HepG2 (cell line): ENCODE data around the gene WNK4. TPM values are rescaled to one million over a fixed set of nuclear protein-coding genes. Genes with fewer than 3 reads are reported as not detected.

Experiments used
- ETV5 ChIP-seq: IDR thresholded peaks from 2 replicates; pipeline ENCODE4 v1.6.1; 2018; ENCODE audit warnings: missing biosample characterization, missing genetic modification reagents, inconsistent platforms, borderline replicate concordance
- IRX3 ChIP-seq: sonication (generic); formaldehyde crosslinking; IDR thresholded peaks from 2 replicates; pipeline ENCODE4 v1.8.1; 2023; ENCODE audit warnings: mild to moderate bottlenecking, low read depth, missing genetic modification reagents, borderline replicate concordance
- NBN ChIP-seq: fragments of 450-650 bp; conservative IDR thresholded peaks from 2 replicates; pipeline ENCODE4 v1.6.1; 2017
- NR2F1 ChIP-seq, 2 experiments: fragments of 450-650 bp in 1 of 2; formaldehyde crosslinking in 1 of 2; IDR thresholded peaks; 2 replicates each; pipeline versions ENCODE4 v1.5.0 to v1.6.1; 2016 to 2020; ENCODE audit warnings: mild to moderate bottlenecking in 1 of 2, missing compliant biosample characterization in 1 of 2, missing genetic modification reagents in 1 of 2, moderate library complexity in 1 of 2
- NR3C1 ChIP-seq: sonication (generic); formaldehyde crosslinking; IDR thresholded peaks from 2 replicates; pipeline ENCODE4 v1.4.0; 2020; ENCODE audit warnings: missing genetic modification reagents
- RARG ChIP-seq: sonication (generic); formaldehyde crosslinking; IDR thresholded peaks from 2 replicates; pipeline ENCODE4 v1.4.0; 2020; ENCODE audit warnings: low read depth, mild to moderate bottlenecking, missing genetic modification reagents
- RORA ChIP-seq: sonication (generic); formaldehyde crosslinking; IDR thresholded peaks from 2 replicates; pipeline ENCODE4 v1.5.0; 2020; ENCODE audit warnings: mild to moderate bottlenecking, missing genetic modification reagents, moderate library complexity
- SIN3B ChIP-seq: fragments of 150-350 bp; IDR thresholded peaks from 2 replicates; pipeline ENCODE4 v1.6.1; 2014; ENCODE audit warnings: low read length
- SMAD9 ChIP-seq: sonication (generic); formaldehyde crosslinking; IDR thresholded peaks from 2 replicates; pipeline ENCODE4 v1.5.1; 2020; ENCODE audit warnings: mild to moderate bottlenecking, missing genetic modification reagents
- SRSF1 ChIP-seq: fragments of 200-400 bp; formaldehyde crosslinking; optimal IDR thresholded peaks from 2 replicates; pipeline ENCODE3; 2017; ENCODE audit warnings: mild to moderate bottlenecking, low read depth, low read length, moderate library complexity
- SRY ChIP-seq: sonication (generic); formaldehyde crosslinking; IDR thresholded peaks from 2 replicates; pipeline ENCODE4 v1.8.0; 2022; ENCODE audit warnings: mild to moderate bottlenecking, missing genetic modification reagents
- ZBTB7A ChIP-seq: sonication (generic); formaldehyde crosslinking; IDR thresholded peaks from 2 replicates; pipeline ENCODE4 v1.8.0; 2022; ENCODE audit warnings: mild to moderate bottlenecking, missing genetic modification reagents
- ZFP36 ChIP-seq: fragments of 150-350 bp; IDR thresholded peaks from 2 replicates; pipeline ENCODE4 v1.6.1; 2018; ENCODE audit warnings: borderline replicate concordance, low read length, low read depth; ENCODE audit not compliant: partially characterized antibody
- ZFP37 ChIP-seq: sonication (generic); formaldehyde crosslinking; IDR thresholded peaks from 2 replicates; pipeline ENCODE4 v1.4.0; 2020; ENCODE audit warnings: missing genetic modification reagents, borderline replicate concordance
- ZNF232 ChIP-seq: sonication (generic); formaldehyde crosslinking; IDR thresholded peaks from 2 replicates; pipeline ENCODE4 v1.4.0; 2020; ENCODE audit warnings: missing genetic modification reagents, borderline replicate concordance
- ZNF564 ChIP-seq: sonication (generic); formaldehyde crosslinking; IDR thresholded peaks from 2 replicates; pipeline ENCODE4 v1.8.1; 2023; ENCODE audit warnings: mild to moderate bottlenecking, missing genetic modification reagents
- ZNF670 ChIP-seq: sonication (generic); formaldehyde crosslinking; IDR thresholded peaks from 2 replicates; pipeline ENCODE4 v1.8.0; 2022; ENCODE audit warnings: mild to moderate bottlenecking, missing genetic modification reagents, borderline replicate concordance
- ZNF720 ChIP-seq: sonication (generic); formaldehyde crosslinking; IDR thresholded peaks from 2 replicates; pipeline ENCODE4 v1.4.0; 2020; ENCODE audit warnings: missing genetic modification reagents
- ZNF780A ChIP-seq: sonication (generic); formaldehyde crosslinking; IDR thresholded peaks from 2 replicates; pipeline ENCODE4 v1.8.0; 2022; ENCODE audit warnings: mild to moderate bottlenecking, missing genetic modification reagents, moderate library complexity
- ZSCAN29 ChIP-seq: sonication (generic); formaldehyde crosslinking; conservative IDR thresholded peaks from 2 replicates; pipeline ENCODE4 v1.4.0; 2020; ENCODE audit warnings: mild to moderate bottlenecking, missing genetic modification reagents
- polyA plus RNA-seq, 8 experiments: library from polyadenylated mRNA; depleted of rRNA in 3 of 8; stranded (reverse) in 7 of 8; unstranded in 1 of 8; fragments of >200 nt; fragmentation: Illumina TruSeq in 4 of 8; extraction: Trizol in 4 of 8; gene quantifications; 2 replicates each; pipeline versions ENCODE4 v1.2.1 to v1.2.3, GENCODE V29; 2011 to 2016; ENCODE audit warnings: low read depth in 4 of 8, missing spikeins in 1 of 8, mixed read lengths in 1 of 8; ENCODE audit not compliant: insufficient read depth in 1 of 8
- total RNA-seq, 5 experiments: library from RNA; depleted of rRNA; stranded (reverse); fragments of >200 nt; fragmentation: Illumina TruSeq; extraction: Trizol; gene quantifications; 2 replicates each; pipeline ENCODE4 v1.2.3, GENCODE V29; 2016; ENCODE audit warnings: low read depth in 1 of 5
- TF ChIP-seq, protein P1 (sequence below), 2 experiments: sonication (generic) in 1 of 2; formaldehyde crosslinking in 1 of 2; IDR thresholded peaks; 2 replicates each; pipeline versions ENCODE4 v1.4.0 to v1.6.1; 2016 to 2020; ENCODE audit warnings: borderline replicate concordance in 1 of 2, low read depth in 1 of 2, mild to moderate bottlenecking in 1 of 2, missing genetic modification reagents in 1 of 2
- TF ChIP-seq, protein P2 (sequence below): IDR thresholded peaks from 2 replicates; pipeline ENCODE4 v1.6.1; 2016; ENCODE audit warnings: control low read depth
- TF ChIP-seq, protein P3 (sequence below): sonication (generic); formaldehyde crosslinking; IDR thresholded peaks from 2 replicates; pipeline ENCODE4 v1.4.0; 2020; ENCODE audit warnings: missing genetic modification reagents, low read depth, mild to moderate bottlenecking, borderline replicate concordance

The WNK4 gene
- total and polyA plus RNA-seq, 2 of the 13 experiments (the other 11 are each of a cell fraction or from before 2014, with no cell fraction given) = 2.7 to 13.7 TPM

DNA sequence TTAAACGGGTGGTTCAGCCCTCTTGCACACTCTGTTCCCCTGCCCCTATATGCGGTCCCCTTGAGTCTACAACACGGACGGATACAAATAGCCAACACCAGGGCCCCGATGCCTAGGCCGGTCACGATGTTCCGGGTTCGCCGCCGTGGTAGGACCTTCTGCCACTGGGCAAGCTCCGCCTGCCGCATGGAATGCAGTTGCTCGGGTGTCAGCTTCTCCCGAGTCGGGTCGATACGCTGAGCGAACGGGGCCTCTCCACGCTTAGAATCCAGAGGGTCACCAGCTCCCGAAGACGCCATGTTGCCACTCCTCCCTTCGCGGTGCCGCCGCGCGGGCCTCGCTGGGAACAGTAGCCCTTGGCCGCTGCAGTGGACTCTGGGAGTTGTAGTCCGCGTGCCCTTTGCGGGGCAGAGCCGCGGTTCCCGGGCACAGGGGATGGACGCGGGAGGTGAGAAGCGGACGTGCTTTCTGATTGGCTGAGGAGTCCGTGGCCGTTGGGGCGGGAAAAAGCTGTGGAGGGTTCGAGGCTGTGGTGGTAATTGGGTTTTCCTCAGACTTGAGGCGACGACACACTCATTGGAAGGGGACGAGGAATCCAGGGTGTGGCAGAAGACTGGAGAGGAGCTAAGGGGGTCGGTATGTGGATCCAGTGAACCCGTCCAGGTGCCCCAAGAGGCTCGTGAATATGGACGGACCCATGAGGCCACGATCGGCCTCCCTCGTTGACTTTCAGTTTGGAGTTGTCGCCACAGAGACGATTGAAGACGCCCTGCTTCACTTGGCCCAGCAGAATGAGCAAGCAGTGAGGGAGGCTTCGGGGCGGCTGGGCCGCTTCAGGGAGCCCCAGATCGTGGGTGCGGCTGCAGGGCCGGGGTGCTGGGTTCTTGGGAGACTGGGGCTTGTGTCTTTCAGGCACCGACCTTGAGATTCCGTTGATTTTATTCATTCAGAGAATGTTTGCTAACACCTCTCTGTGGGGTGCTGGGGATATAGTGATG lies 18.3 kb downstream of the WNK4 start, which contains the start of the genes CNTD1 and COA3 (continued):
- TF ChIP-seq SRY (CRISPR knock-in tag) (peak; percentile 94; the same call in 1 of the 2 replicates), ZBTB7A (peak; percentile 15; the same call in 1 of the 2 replicates), RORA (CRISPR knock-in tag) (no peak), IRX3 (CRISPR knock-in tag) (peak; percentile 75; the same call in 1 of the 2 replicates), ZNF720 (CRISPR knock-in tag) (no peak), SRSF1 (peak; percentile 95), SIN3B (peak; percentile 75), SMAD9 (CRISPR knock-in tag) (peak; percentile 75; the same call in 1 of the 2 replicates), NR2F1 (CRISPR knock-in tag; IDR thresholded peaks at IDR 0.05) (no peak), RARG (no peak), ZNF780A (peak; percentile 85; the same call in 1 of the 2 replicates), NR3C1 (CRISPR knock-in tag) (no peak), ZNF232 (CRISPR knock-in tag) (peak; percentile 39; the same call in 1 of the 2 replicates), ZFP37 (peak; percentile 72; the same call in 1 of the 2 replicates), ETV5 (CRISPR knock-in tag) (peak; percentile 59), ZNF670 (CRISPR knock-in tag) (no peak), ZSCAN29 (CRISPR knock-in tag) (peak; percentile 59; the same call in 1 of the 2 replicates), ZFP36 (no peak), NBN (no peak), ZNF564 (peak; percentile 86)
- TF ChIP-seq, protein P1, sequence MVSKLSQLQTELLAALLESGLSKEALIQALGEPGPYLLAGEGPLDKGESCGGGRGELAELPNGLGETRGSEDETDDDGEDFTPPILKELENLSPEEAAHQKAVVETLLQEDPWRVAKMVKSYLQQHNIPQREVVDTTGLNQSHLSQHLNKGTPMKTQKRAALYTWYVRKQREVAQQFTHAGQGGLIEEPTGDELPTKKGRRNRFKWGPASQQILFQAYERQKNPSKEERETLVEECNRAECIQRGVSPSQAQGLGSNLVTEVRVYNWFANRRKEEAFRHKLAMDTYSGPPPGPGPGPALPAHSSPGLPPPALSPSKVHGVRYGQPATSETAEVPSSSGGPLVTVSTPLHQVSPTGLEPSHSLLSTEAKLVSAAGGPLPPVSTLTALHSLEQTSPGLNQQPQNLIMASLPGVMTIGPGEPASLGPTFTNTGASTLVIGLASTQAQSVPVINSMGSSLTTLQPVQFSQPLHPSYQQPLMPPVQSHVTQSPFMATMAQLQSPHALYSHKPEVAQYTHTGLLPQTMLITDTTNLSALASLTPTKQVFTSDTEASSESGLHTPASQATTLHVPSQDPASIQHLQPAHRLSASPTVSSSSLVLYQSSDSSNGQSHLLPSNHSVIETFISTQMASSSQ (IDR thresholded peaks at IDR 0.05; ENCODE audit: low read depth) = peak; percentile 63
- TF ChIP-seq, protein P1 (CRISPR knock-in tag; IDR thresholded peaks at IDR 0.05; ENCODE audit: borderline replicate concordance) = peak; percentile 86
- TF ChIP-seq, protein P2, sequence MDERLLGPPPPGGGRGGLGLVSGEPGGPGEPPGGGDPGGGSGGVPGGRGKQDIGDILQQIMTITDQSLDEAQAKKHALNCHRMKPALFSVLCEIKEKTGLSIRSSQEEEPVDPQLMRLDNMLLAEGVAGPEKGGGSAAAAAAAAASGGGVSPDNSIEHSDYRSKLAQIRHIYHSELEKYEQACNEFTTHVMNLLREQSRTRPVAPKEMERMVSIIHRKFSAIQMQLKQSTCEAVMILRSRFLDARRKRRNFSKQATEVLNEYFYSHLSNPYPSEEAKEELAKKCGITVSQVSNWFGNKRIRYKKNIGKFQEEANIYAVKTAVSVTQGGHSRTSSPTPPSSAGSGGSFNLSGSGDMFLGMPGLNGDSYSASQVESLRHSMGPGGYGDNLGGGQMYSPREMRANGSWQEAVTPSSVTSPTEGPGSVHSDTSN (CRISPR knock-in tag) = no peak
- TF ChIP-seq, protein P3, sequence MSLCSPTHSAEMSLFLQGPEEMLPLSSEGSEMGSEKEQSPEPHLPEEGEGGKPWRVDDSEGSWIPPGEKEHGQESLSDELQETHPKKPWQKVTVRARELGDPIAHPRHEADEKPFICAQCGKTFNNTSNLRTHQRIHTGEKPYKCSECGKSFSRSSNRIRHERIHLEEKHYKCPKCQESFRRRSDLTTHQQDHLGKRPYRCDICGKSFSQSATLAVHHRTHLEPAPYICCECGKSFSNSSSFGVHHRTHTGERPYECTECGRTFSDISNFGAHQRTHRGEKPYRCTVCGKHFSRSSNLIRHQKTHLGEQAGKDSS (CRISPR knock-in tag) = no peak; the same call in 1 of the 2 replicates
